H1 (cell line): ENCODE data around the gene P2RY8. TPM values are rescaled to one million over a fixed set of nuclear protein-coding genes. Genes with fewer than 3 reads are reported as not detected.

Experiments used
- CTCF ChIA-PET: fragments of 300-600 bp; sonication (Branson Sonifier 250); formaldehyde crosslinking; loops from one replicate; lab custom pipeline; 2021; ENCODE audit not compliant: partially characterized antibody; lab: Charles Lee
- POLR2A ChIA-PET: fragments of 300-600 bp; sonication (Branson Sonifier 250); formaldehyde crosslinking; loops from one replicate; lab custom pipeline; 2021; ENCODE audit warnings: inconsistent platforms; ENCODE audit not compliant: partially characterized antibody; lab: Charles Lee
- DNase-seq, 2 experiments: peaks; one replicate each; pipeline versions ENCODE4 v3.0.0 to v3.0.0-alpha.2; 2010 to 2022; ENCODE audit warnings: low spot score in 2 of 2, low read depth in 1 of 2, mixed read lengths in 1 of 2
- FAIRE-seq: peaks from 2 replicates; lab custom pipeline; 2011; peaks lifted over from hg19 to GRCh38; lab: Jason Lieb, UNC
- H2AFZ ChIP-seq: 2 replicates; pipeline ENCODE4 v1.8.1; 2012; ENCODE audit warnings: low read length, inconsistent platforms
- H2AK5ac ChIP-seq: 2 replicates; pipeline ENCODE4 v1.6.1; 2013; ENCODE audit warnings: low read depth, low read length
- H2BK120ac ChIP-seq: replicated peaks from 2 replicates; pipeline ENCODE3; 2013; ENCODE audit warnings: low read depth, low read length, inconsistent platforms
- H2BK12ac ChIP-seq: 2 replicates; pipeline ENCODE4 v1.6.1; 2013; ENCODE audit warnings: low read depth, low read length
- H2BK15ac ChIP-seq: 2 replicates; pipeline ENCODE4 v1.6.1; 2013; ENCODE audit warnings: low read length
- H2BK20ac ChIP-seq: 2 replicates; pipeline ENCODE4 v1.6.1; 2013; ENCODE audit warnings: low read length
- H2BK5ac ChIP-seq: 2 replicates; pipeline ENCODE4 v1.6.1; 2013; ENCODE audit warnings: low read depth, low read length
- H3K14ac ChIP-seq: 2 replicates; pipeline ENCODE4 v1.6.1; 2013; ENCODE audit warnings: inconsistent platforms; ENCODE audit not compliant: insufficient read length
- H3K18ac ChIP-seq: 2 replicates; pipeline ENCODE4 v1.6.1; 2013; ENCODE audit warnings: low read length; ENCODE audit errors: extremely low read depth
- H3K23ac ChIP-seq: 2 replicates; pipeline ENCODE4 v1.6.1; 2013; ENCODE audit warnings: inconsistent platforms; ENCODE audit not compliant: insufficient read length
- H3K23me2 ChIP-seq: 2 replicates; pipeline ENCODE4 v1.6.1; 2013; ENCODE audit warnings: low read depth, low read length
- H3K27ac ChIP-seq: 2 replicates; pipeline ENCODE4 v1.6.1; 2011; ENCODE audit warnings: low read depth, low read length, inconsistent platforms
- H3K27me3 ChIP-seq, 4 experiments: replicated peaks in 1 of 4; 1 replicate in 1 of 4; 2 replicates in 3 of 4; pipeline versions ENCODE4 v1.6.1 to v1.8.1; 2011 to 2013; ENCODE audit warnings: low read length in 3 of 4, mild to moderate bottlenecking in 3 of 4, inconsistent platforms in 2 of 4, mixed read lengths in 2 of 4, moderate library complexity in 1 of 4; ENCODE audit not compliant: control insufficient read depth in 3 of 4, insufficient read depth in 3 of 4; ENCODE audit errors: extremely low read depth in 1 of 4
- H3K36me3 ChIP-seq, 4 experiments: 2 replicates each; pipeline versions ENCODE4 v1.6.1 to v1.8.1; 2011 to 2013; ENCODE audit warnings: mild to moderate bottlenecking in 4 of 4, low read length in 3 of 4, moderate library complexity in 2 of 4, control low read depth in 1 of 4, inconsistent platforms in 1 of 4; ENCODE audit not compliant: insufficient read depth in 4 of 4, control insufficient read depth in 2 of 4
- H3K4ac ChIP-seq: replicated peaks from 2 replicates; pipeline ENCODE3; 2013; ENCODE audit warnings: low read length, low read depth, mixed read lengths, inconsistent platforms; ENCODE audit not compliant: insufficient read length
- H3K4me1 ChIP-seq, 4 experiments: replicated peaks in 1 of 4; 1 replicate in 1 of 4; 2 replicates in 3 of 4; pipeline versions ENCODE4 v1.6.1 to v1.8.1; 2011 to 2013; ENCODE audit warnings: low read length in 3 of 4, inconsistent platforms in 2 of 4, mixed read lengths in 1 of 4; ENCODE audit not compliant: insufficient read depth in 4 of 4, control insufficient read depth in 3 of 4
- H3K4me2 ChIP-seq, 2 experiments: 2 replicates each; pipeline versions ENCODE4 v1.6.1 to v1.8.1; 2011 to 2013; ENCODE audit warnings: low read depth in 2 of 2, low read length in 2 of 2, control low read depth in 1 of 2, inconsistent platforms in 1 of 2, mild to moderate bottlenecking in 1 of 2; ENCODE audit not compliant: insufficient read depth in 1 of 2
- H3K4me3 ChIP-seq, 4 experiments: fragments of 200-600, 300-600 bp in 1 of 4; sonication (generic), shearing (Covaris generic), sonication (Bioruptor Twin) in 1 of 4; 2 replicates each; pipeline versions ENCODE4 v1.5.1 to v1.8.1; 2011 to 2016; ENCODE audit warnings: low read length in 4 of 4, low read depth in 3 of 4, control low read depth in 2 of 4, inconsistent platforms in 2 of 4, mild to moderate bottlenecking in 2 of 4, mixed read lengths in 1 of 4, moderate library complexity in 1 of 4; ENCODE audit not compliant: insufficient read depth in 2 of 4; ENCODE audit errors: extremely low read depth in 1 of 4
- H3K56ac ChIP-seq: replicated peaks from 2 replicates; pipeline ENCODE3; 2013; ENCODE audit warnings: low read depth, mild to moderate bottlenecking, mixed read lengths, low read length, inconsistent platforms; ENCODE audit not compliant: insufficient read length
- H3K79me1 ChIP-seq: 2 replicates; pipeline ENCODE4 v1.6.1; 2013; ENCODE audit warnings: low read depth, low read length, control low read depth
- H3K79me2 ChIP-seq, 2 experiments: 2 replicates each; pipeline versions ENCODE4 v1.6.1 to v1.8.1; 2012 to 2013; ENCODE audit warnings: low read length in 2 of 2, mild to moderate bottlenecking in 2 of 2, inconsistent platforms in 1 of 2; ENCODE audit not compliant: insufficient read depth in 2 of 2, control insufficient read depth in 1 of 2
- H3K9ac ChIP-seq, 4 experiments: replicated peaks in 1 of 4; 1 replicate in 1 of 4; 2 replicates in 3 of 4; pipeline versions ENCODE4 v1.6.1 to v1.8.1; 2011 to 2013; ENCODE audit warnings: low read depth in 3 of 4, low read length in 3 of 4, control low read depth in 2 of 4, mild to moderate bottlenecking in 2 of 4, moderate library complexity in 2 of 4, inconsistent platforms in 1 of 4; ENCODE audit errors: extremely low read depth in 1 of 4
- H3K9me3 ChIP-seq, 2 experiments: 2 replicates each; pipeline versions ENCODE4 v1.6.1 to v1.8.1; 2012 to 2013; ENCODE audit warnings: mild to moderate bottlenecking in 2 of 2, moderate library complexity in 2 of 2, control low read depth in 1 of 2, inconsistent platforms in 1 of 2, low read depth in 1 of 2, low read length in 1 of 2, mixed read lengths in 1 of 2; ENCODE audit not compliant: insufficient read depth in 2 of 2
- H4K20me1 ChIP-seq, 2 experiments: replicated peaks in 1 of 2; 2 replicates each; pipeline versions ENCODE3 to v1.8.1; 2011 to 2013; ENCODE audit warnings: inconsistent platforms in 2 of 2, low read length in 2 of 2, mild to moderate bottlenecking in 1 of 2; ENCODE audit not compliant: insufficient read depth in 2 of 2, control insufficient read depth in 1 of 2
- H4K5ac ChIP-seq: 2 replicates; pipeline ENCODE4 v1.6.1; 2013; ENCODE audit warnings: low read length, low read depth, mixed read lengths, inconsistent platforms; ENCODE audit not compliant: insufficient read length
- H4K8ac ChIP-seq: 2 replicates; pipeline ENCODE4 v1.8.0; 2013; ENCODE audit warnings: mild to moderate bottlenecking, moderate library complexity, low read length, inconsistent platforms; ENCODE audit not compliant: insufficient read depth; ENCODE audit errors: extremely low read depth
- H4K91ac ChIP-seq: replicated peaks from 2 replicates; pipeline ENCODE3; 2013; ENCODE audit warnings: low read length, mixed read lengths, inconsistent platforms; ENCODE audit not compliant: insufficient read length
- ATF2 ChIP-seq: IDR thresholded peaks from 2 replicates; pipeline ENCODE4 v1.6.1; 2012; ENCODE audit warnings: low read length, inconsistent platforms
- CHD1 ChIP-seq: IDR thresholded peaks from 2 replicates; pipeline ENCODE4 v1.6.1; 2012; ENCODE audit warnings: low read depth, low read length, improper control_type of control experiment
- CTCF ChIP-seq, 3 experiments: IDR thresholded peaks; 1 replicate in 2 of 3; 2 replicates in 1 of 3; pipeline versions ENCODE4 v1.5.1 to v1.6.1; 2011; ENCODE audit warnings: low read length in 3 of 3, mild to moderate bottlenecking in 3 of 3, inconsistent platforms in 2 of 3, low read depth in 1 of 3, moderate library complexity in 1 of 3; ENCODE audit not compliant: insufficient read depth in 1 of 3; ENCODE audit errors: control extremely low read depth in 1 of 3
- WGBS, 2 experiments: shearing (Covaris generic) in 1 of 2; methylation state at CpG; one replicate each; pipeline versions ENCODE4 v1.1.6 to v1.1.7; 2013 to 2015; ENCODE audit warnings: low lambda C conversion rate in 2 of 2, mixed read lengths in 2 of 2, inconsistent platforms in 1 of 2, low coverage in 1 of 2, missing lambda C conversion rate in 1 of 2; ENCODE audit not compliant: insufficient replicate concordance in 2 of 2, insufficient coverage in 1 of 2, insufficient read length in 1 of 2; ENCODE audit errors: extremely low coverage in 1 of 2, missing lambda C conversion rate in 1 of 2; 5-methylcytosine and 5-hydroxymethylcytosine counted together
- polyA plus RNA-seq, 7 experiments: library from polyadenylated mRNA; depleted of rRNA in 3 of 7; stranded (reverse) in 5 of 7; unstranded in 2 of 7; fragments of >200 nt in 5 of 7; fragments of 200-250 nt in 2 of 7; gene quantifications; 1 replicate in 5 of 7; 2 replicates in 1 of 7; 4 replicates in 1 of 7; pipeline versions ENCODE4 v1.2.1 to v1.2.3, GENCODE V29; 2011 to 2013; ENCODE audit warnings: missing spikeins in 2 of 7, mixed read lengths in 2 of 7
- total RNA-seq: library from RNA; stranded (reverse); fragmentation: NEBNext Ultra II Directional; extraction: Animal tissue kit (Norgen Biotek cat#: 25700); gene quantifications from 2 replicates; pipeline ENCODE4 v1.2.1, GENCODE V29; 2021

P2RY8 gene
- total and polyA plus RNA-seq, 2 of the 8 experiments (the other 6 are each of a cell fraction or from before 2014, with no cell fraction given): 0.09 to 0.15 TPM

- Histone ChIP-seq H3K79me1 (no peaks in the 10 kb centered on the region), H4K8ac (no peak overlapping the region), H3K4ac (no peak overlapping the region), H3K4me3 (no peak overlapping the region), H3K56ac (no peak overlapping the region), H2AK5ac (no peak overlapping the region), H3K23me2 (no peaks in the 10 kb centered on the region; the same call in 1 of the 2 replicates), H3K79me2 (no peaks in the 10 kb centered on the region), H3K27me3 (no peaks in the 10 kb centered on the region), H3K14ac (no peak overlapping the region), H3K23ac (no peak overlapping the region), H3K9me3 (peaks cover 0 to 9% of the 10 kb centered on the region in 2 experiments; a peak in 2 of 4 replicates), H2BK5ac (no peak overlapping the region), H3K27ac (no peak overlapping the region), H2BK20ac (no peak overlapping the region), H3K4me2 (no peak overlapping the region), H4K91ac (no peak overlapping the region), H2BK15ac (no peak overlapping the region), H3K9ac (no peak overlapping the region), H2BK120ac (no peak overlapping the region), H4K5ac (no peak overlapping the region), H2AFZ (no peak overlapping the region), H3K4me1 (peaks cover 4 to 11% (median 5%) of the 10 kb centered on the region in 4 experiments; a peak in 5 of 7 replicates), H3K18ac (no peak overlapping the region), H4K20me1 (no peaks in the 10 kb centered on the region), H2BK12ac (no peak overlapping the region), H3K36me3 (no peaks in the 10 kb centered on the region)
- CTCF ChIA-PET: no interaction called here
- no peak for FAIRE-seq
- 100% methylated on average over 1 of the region's 5 CpGs; no CpG with 5 or more reads in 1 of the 2 experiments for WGBS, 2 experiments
- POLR2A ChIA-PET: no interaction called here
- DNase-seq: no peak
- TF ChIP-seq ATF2: no peak
- TF ChIP-seq CTCF (IDR thresholded peaks at IDR 0.05; ENCODE audit: control extremely low read depth in 1 of 3, insufficient read depth in 1 of 3, low read depth in 1 of 3, low read length in 3 of 3): no peak
- no peak for TF ChIP-seq CHD1
These were observed 52.4 kb downstream of the P2RY8 start for GRCh38 chrX:1484638-1485019.
